ENCODE data around the gene PPARA. TPM values are rescaled to one million over a fixed set of nuclear protein-coding genes. Genes with fewer than 3 reads are reported as not detected.

Gene PPARA
- polyA plus RNA-seq, 1 of the 3 experiments (the other 2 are of a cell fraction) = 4.5 TPM

- Histone ChIP-seq H3K9me2 (no peaks in the 10 kb centered on the region), H3K79me2 (ENCODE audit: insufficient read depth) (no peaks in the 10 kb centered on the region), H3K4me2 (no peak overlapping the region), H3K4me1 (ENCODE audit: control insufficient read depth in 1 of 2, insufficient read depth in 2 of 2, low read depth in 1 of 2, low read length in 1 of 2) (peaks cover 0 to 17% of the 10 kb centered on the region in 2 experiments; a peak in 1 of 4 replicates), H3K27me3 (ENCODE audit: insufficient read depth) (peaks cover 4% of the 10 kb centered on the region; the same call in 1 of the 2 replicates), H3K9ac (no peak overlapping the region), H4K20me1 (ENCODE audit: insufficient read depth) (no peaks in the 10 kb centered on the region), H3K36me3 (replicated peaks in 1 of 2; ENCODE audit: control insufficient read depth in 1 of 2, insufficient read depth in 2 of 2, low read length in 1 of 2) (no peaks in the 10 kb centered on the region), H2AFZ (ENCODE audit: low read depth) (no peak overlapping the region), H3K4me3 (ENCODE audit: low read depth in 2 of 2, low read length in 1 of 2) (no peak overlapping the region), H3K27ac (ENCODE audit: low read depth in 2 of 2, low read length in 1 of 2) (no peak overlapping the region), H3K9me3 (no peaks in the 10 kb centered on the region), H3F3A (replicated peaks; ENCODE audit: insufficient read depth) (peaks cover 2% of the 10 kb centered on the region)
- WGBS (ENCODE audit: low lambda C conversion rate) = 57% methylated on average over 5 of the region's 8 CpGs
- ChIA-PET POLR2A (interaction anchor here (0.6 kb wide), 1 partner anchor 177 kb away, joined by 3 read pairs; no protein-coding TSS in a partner anchor), CTCF (no interaction called here)
- no peak for DNase-seq
- TF ChIP-seq EP300 (IDR thresholded peaks at IDR 0.05; ENCODE audit: borderline replicate concordance in 1 of 2, low read depth in 1 of 2, low read length in 1 of 2) = no peak
- TF ChIP-seq MXI1 (IDR thresholded peaks at IDR 0.05; ENCODE audit: low read depth, low read length) = no peak
- no peak for TF ChIP-seq YY1 (IDR thresholded peaks at IDR 0.05; ENCODE audit: low read depth)
- no peak for TF ChIP-seq NRF1 (IDR thresholded peaks at IDR 0.05; ENCODE audit: low read depth, low read length)
- TF ChIP-seq CHD2 (IDR thresholded peaks at IDR 0.05; ENCODE audit: low read length, partially characterized antibody) = no peak
- no peak for TF ChIP-seq EZH2phosphoT487 (IDR thresholded peaks at IDR 0.05; ENCODE audit: borderline replicate concordance, low read depth)
- no peak for TF ChIP-seq FOXJ3 (CRISPR knock-in tag; IDR thresholded peaks at IDR 0.05)
- TF ChIP-seq NFIC (IDR thresholded peaks at IDR 0.05; ENCODE audit: borderline replicate concordance) = no peak
- no peak for TF ChIP-seq GABPA (IDR thresholded peaks at IDR 0.05; ENCODE audit: low read depth)
- TF ChIP-seq FOSL2 (IDR thresholded peaks at IDR 0.05; ENCODE audit: borderline replicate concordance, low read depth) = no peak
- TF ChIP-seq SIN3A (IDR thresholded peaks at IDR 0.05; ENCODE audit: borderline replicate concordance, low read depth, low read length) = no peak
- no peak for TF ChIP-seq GATA2 (CRISPR knock-in tag; IDR thresholded peaks at IDR 0.05)
- no peak for TF ChIP-seq RFX5 (IDR thresholded peaks at IDR 0.05; ENCODE audit: low read length)
- TF ChIP-seq RXRA (IDR thresholded peaks at IDR 0.05; ENCODE audit: borderline replicate concordance, low read depth) = no peak
These were observed 6.7 kb upstream of the PPARA start for GRCh38 chr22:46143491-46144147.

- Histone ChIP-seq H3K79me2 (ENCODE audit: insufficient read depth) (no peaks in the 10 kb centered on the region), H3K4me3 (ENCODE audit: low read depth in 2 of 2, low read length in 1 of 2) (no peak overlapping the region), H3K36me3 (replicated peaks in 1 of 2; ENCODE audit: control insufficient read depth in 1 of 2, insufficient read depth in 2 of 2, low read length in 1 of 2) (no peaks in the 10 kb centered on the region), H4K20me1 (ENCODE audit: insufficient read depth) (no peaks in the 10 kb centered on the region), H3K27ac (ENCODE audit: low read depth in 2 of 2, low read length in 1 of 2) (no peak overlapping the region), H3F3A (replicated peaks; ENCODE audit: insufficient read depth) (peaks cover 10% of the 10 kb centered on the region), H2AFZ (ENCODE audit: low read depth) (no peak overlapping the region), H3K9me2 (no peaks in the 10 kb centered on the region), H3K27me3 (ENCODE audit: insufficient read depth) (peaks cover 9% of the 10 kb centered on the region; the same call in 1 of the 2 replicates), H3K9me3 (no peaks in the 10 kb centered on the region), H3K9ac (no peak overlapping the region), H3K4me2 (no peak overlapping the region), H3K4me1 (ENCODE audit: control insufficient read depth in 1 of 2, insufficient read depth in 2 of 2, low read depth in 1 of 2, low read length in 1 of 2) (peaks cover 0 to 19% of the 10 kb centered on the region in 2 experiments; a peak in 1 of 4 replicates)
- no peak for DNase-seq
- POLR2A ChIA-PET = no interaction called here
- WGBS (ENCODE audit: low lambda C conversion rate) = 86% methylated on average over 12 of the region's 14 CpGs
- CTCF ChIA-PET = no interaction called here
- TF ChIP-seq YY1 (IDR thresholded peaks at IDR 0.05; ENCODE audit: low read depth) = no peak
- TF ChIP-seq ELF1 (IDR thresholded peaks at IDR 0.05) = no peak
- no peak for TF ChIP-seq SIN3A (IDR thresholded peaks at IDR 0.05; ENCODE audit: borderline replicate concordance, low read depth, low read length)
- TF ChIP-seq RAD21 (IDR thresholded peaks at IDR 0.05; ENCODE audit: low read length) = no peak
- no peak for TF ChIP-seq MAX (IDR thresholded peaks at IDR 0.05; ENCODE audit: low read depth)
- TF ChIP-seq JUND (IDR thresholded peaks at IDR 0.05) = no peak
- TF ChIP-seq REST (IDR thresholded peaks at IDR 0.05; ENCODE audit: low read depth, low read length) = no peak
- no peak for TF ChIP-seq ZBTB33 (IDR thresholded peaks at IDR 0.05; ENCODE audit: borderline replicate concordance, low read depth)
- TF ChIP-seq FOXJ3 (CRISPR knock-in tag; IDR thresholded peaks at IDR 0.05) = no peak
- no peak for TF ChIP-seq NRF1 (IDR thresholded peaks at IDR 0.05; ENCODE audit: low read depth, low read length)
These were observed 4.9 kb upstream of the PPARA start for GRCh38 chr22:46145361-46145851.
